Colonic mucosa (tissue), 4 donors: ENCODE measurements around the gene CD80. TPM values are rescaled to one million over a fixed set of nuclear protein-coding genes. Genes with fewer than 3 reads are reported as not detected.

Source experiments
- DNase-seq: peaks from one replicate; pipeline ENCODE4 v3.0.0-alpha.2; 2020
- H3K27ac ChIP-seq: fragments of 200-600 bp; one replicate; pipeline ENCODE4 v1.8.0; 2021
- H3K27me3 ChIP-seq: fragments of 200-600 bp; one replicate; pipeline ENCODE4 v1.8.0; 2021
- H3K36me3 ChIP-seq: fragments of 200-600 bp; one replicate; pipeline ENCODE4 v1.8.0; 2021
- H3K4me1 ChIP-seq: fragments of 200-600 bp; one replicate; pipeline ENCODE4 v1.8.0; 2021; ENCODE audit warnings: mild to moderate bottlenecking
- H3K4me3 ChIP-seq: fragments of 200-600 bp; one replicate; pipeline ENCODE4 v1.8.0; 2021
- H3K9ac ChIP-seq, 2 donors: one replicate each; pipeline ENCODE4 v1.7.0; 2013; ENCODE audit warnings: control low read depth in 2 of 2, low read depth in 2 of 2, low read length in 2 of 2
- H3K9me3 ChIP-seq: fragments of 200-600 bp; one replicate; pipeline ENCODE4 v1.8.0; 2021
- CTCF ChIP-seq: fragments of 200-600 bp; IDR thresholded peaks from one replicate; pipeline ENCODE4 v1.8.0; 2022; ENCODE audit warnings: antibody characterized with exemption, mild to moderate bottlenecking
- intact Hi-C: fragments of 100-400 bp; cut with DNase I; formaldehyde crosslinking; loops from one replicate; pipeline ENCODE4 v1.14.1; 2022
- total RNA-seq, 2 donors: library from RNA; stranded (reverse); fragmentation: NEBNext Ultra II Directional in 1 of 2; extraction: Animal tissue kit (Norgen Biotek cat#: 25700) in 1 of 2; gene quantifications; one replicate each; pipeline ENCODE4 v1.2.1, GENCODE V29; 2021
- donor health status: healthy.
- donor health status: DM: no; HTN: no; CAD: no.
- donor health status: DM: no; HTN: no; CAD: no.

The CD80 gene
- total RNA-seq, 2 donors from 2014 or later = 0.29 to 0.30 TPM

- no peaks in the 10 kb centered on the region for H3K4me1 ChIP-seq
- H3K27me3 ChIP-seq = no peaks in the 10 kb centered on the region
- H3K36me3 ChIP-seq = no peaks in the 10 kb centered on the region
- no peak for TF ChIP-seq CTCF
- no peak overlapping the region for H3K4me3 ChIP-seq
- H3K9ac ChIP-seq = no peak overlapping the region
- H3K9me3 ChIP-seq = no peaks in the 10 kb centered on the region
- no peak for DNase-seq
- intact Hi-C loops = no loop called here
- no peak overlapping the region for H3K27ac ChIP-seq
These were observed 29.8 kb upstream of the CD80 start for GRCh38 chr3:119589102-119589773.

GRCh38 chr3:119588112-119588511, 28.7 kb upstream of the CD80 start:
- peak; percentile 49 for DNase-seq
- Histone ChIP-seq H3K9ac (no peak overlapping the region), H3K27ac (no peak overlapping the region), H3K4me1 (no peaks in the 10 kb centered on the region), H3K9me3 (no peaks in the 10 kb centered on the region), H3K36me3 (no peaks in the 10 kb centered on the region), H3K4me3 (no peak overlapping the region), H3K27me3 (no peaks in the 10 kb centered on the region)
- TF ChIP-seq CTCF = no peak
- intact Hi-C loops = no loop called here

GRCh38 chr3:119586733-119587172, 27.3 kb upstream of the CD80 start:
- intact Hi-C loops = no loop called here
- Histone ChIP-seq H3K36me3 (no peaks in the 10 kb centered on the region), H3K4me3 (no peak overlapping the region), H3K27me3 (no peaks in the 10 kb centered on the region), H3K4me1 (no peaks in the 10 kb centered on the region), H3K9ac (no peak overlapping the region), H3K27ac (no peak overlapping the region), H3K9me3 (no peaks in the 10 kb centered on the region)
- no peak for TF ChIP-seq CTCF
- no peak for DNase-seq

- Histone ChIP-seq H3K27me3 (no peaks in the 10 kb centered on the region), H3K9ac (no peak overlapping the region), H3K4me3 (no peak overlapping the region), H3K27ac (no peak overlapping the region), H3K9me3 (no peaks in the 10 kb centered on the region), H3K4me1 (no peaks in the 10 kb centered on the region), H3K36me3 (no peaks in the 10 kb centered on the region)
- no peak for DNase-seq
- intact Hi-C loops = no loop called here
- TF ChIP-seq CTCF = no peak
These were observed 26.6 kb upstream of the CD80 start for GRCh38 chr3:119585856-119586570.

GRCh38 chr3:119585208-119585607, 25.8 kb upstream of the CD80 start:
- H3K4me3 ChIP-seq = no peak overlapping the region
- no peak overlapping the region for H3K27ac ChIP-seq
- no peak for DNase-seq
- no peaks in the 10 kb centered on the region for H3K4me1 ChIP-seq
- no peak overlapping the region for H3K9ac ChIP-seq
- intact Hi-C loops = no loop called here
- no peaks in the 10 kb centered on the region for H3K27me3 ChIP-seq
- no peaks in the 10 kb centered on the region for H3K36me3 ChIP-seq
- TF ChIP-seq CTCF = no peak
- no peaks in the 10 kb centered on the region for H3K9me3 ChIP-seq
